Caco-2 (cell line): Measurements from ENCODE around the gene PDE4D. TPM values are rescaled to one million over a fixed set of nuclear protein-coding genes. Genes with fewer than 3 reads are reported as not detected.

Source experiments
- BruUV-seq: library from RNA; stranded (reverse); fragments of 400-500 nt; replicated peaks from 2 replicates; lab custom pipeline; 2021; lab: Mats Ljungman, UMichigan
- CTCF ChIA-PET: fragments of 300-600 bp; sonication (Branson Sonifier 250); formaldehyde crosslinking; loops from one replicate; lab custom pipeline; 2022; ENCODE audit warnings: antibody characterized with exemption; lab: Charles Lee
- POLR2A ChIA-PET: fragments of 300-600 bp; sonication (Branson Sonifier 250); formaldehyde crosslinking; loops from one replicate; lab custom pipeline; 2022; ENCODE audit warnings: antibody characterized with exemption; lab: Charles Lee
- DNase-seq, 2 experiments: peaks; one replicate each; pipeline versions ENCODE4 v3.0.0 to v3.0.0-alpha.2; 2020 to 2022
- H3K27me3 ChIP-seq: replicated peaks from 2 replicates; pipeline ENCODE4 v1.6.0; 2011; ENCODE audit warnings: low read length; ENCODE audit not compliant: control insufficient read depth, insufficient read depth
- H3K36me3 ChIP-seq: 2 replicates; pipeline ENCODE4 v1.5.1; 2011; ENCODE audit warnings: low read length; ENCODE audit not compliant: control insufficient read depth, insufficient read depth
- H3K4me1 ChIP-seq: fragments of 250-450 bp; sonication (Bioruptor Pico); 2 replicates; pipeline ENCODE4 v1.5.1; 2020; ENCODE audit warnings: mild to moderate bottlenecking
- H3K4me3 ChIP-seq: 2 replicates; pipeline ENCODE4 v1.5.1; 2011; ENCODE audit warnings: low read depth, mild to moderate bottlenecking, control low read depth, low read length
- H3K9me3 ChIP-seq: fragments of 250-450 bp; sonication (Bioruptor Pico); 2 replicates; pipeline ENCODE4 v1.5.1; 2020; ENCODE audit warnings: mild to moderate bottlenecking, moderate library complexity
- H3K27ac Mint-ChIP-seq: one replicate; pipeline ENCODE4 v1.8.0; 2022; ENCODE audit warnings: mixed read lengths; ENCODE audit not compliant: unreplicated experiment
- H3K27me3 Mint-ChIP-seq: one replicate; pipeline ENCODE4 v1.8.0; 2022; ENCODE audit warnings: mixed read lengths; ENCODE audit not compliant: insufficient read depth, unreplicated experiment
- H3K36me3 Mint-ChIP-seq: one replicate; pipeline ENCODE4 v1.8.0; 2022; ENCODE audit warnings: mild to moderate bottlenecking, mixed read lengths; ENCODE audit not compliant: insufficient read depth, unreplicated experiment
- H3K4me1 Mint-ChIP-seq: one replicate; pipeline ENCODE4 v1.8.0; 2022; ENCODE audit warnings: low read depth, mixed read lengths; ENCODE audit not compliant: unreplicated experiment
- H3K4me3 Mint-ChIP-seq: one replicate; pipeline ENCODE4 v1.8.0; 2022; ENCODE audit warnings: mild to moderate bottlenecking, moderate library complexity, mixed read lengths; ENCODE audit not compliant: unreplicated experiment
- H3K9me3 Mint-ChIP-seq: one replicate; pipeline ENCODE4 v1.8.0; 2022; ENCODE audit warnings: mixed read lengths; ENCODE audit not compliant: unreplicated experiment
- intact Hi-C: fragments of 100-400 bp; cut with micrococcal nuclease; formaldehyde crosslinking; loops from one replicate; pipeline ENCODE4 v1.10.0; 2022; ENCODE audit not compliant: unreplicated experiment
- total RNA-seq: library from RNA; stranded (reverse); gene quantifications from 2 replicates; pipeline ENCODE4 v1.2.3, GENCODE V29; 2022
- TF ChIP-seq, protein P1 (sequence below), 2 experiments: fragments of 200-600 bp in 1 of 2; IDR thresholded peaks; 1 replicate in 1 of 2; 2 replicates in 1 of 2; pipeline versions ENCODE4 v1.5.1 to v1.8.0; 2011 to 2022; ENCODE audit warnings: antibody characterized with exemption in 1 of 2, control low read depth in 1 of 2, inconsistent platforms in 1 of 2, low read depth in 1 of 2, low read length in 1 of 2, mild to moderate bottlenecking in 1 of 2, moderate library complexity in 1 of 2; ENCODE audit not compliant: insufficient read depth in 1 of 2, severe bottlenecking in 1 of 2, unreplicated experiment in 1 of 2

PDE4D gene
- total RNA-seq, 1 experiment from 2014 or later, result 89.8 TPM

DNA sequence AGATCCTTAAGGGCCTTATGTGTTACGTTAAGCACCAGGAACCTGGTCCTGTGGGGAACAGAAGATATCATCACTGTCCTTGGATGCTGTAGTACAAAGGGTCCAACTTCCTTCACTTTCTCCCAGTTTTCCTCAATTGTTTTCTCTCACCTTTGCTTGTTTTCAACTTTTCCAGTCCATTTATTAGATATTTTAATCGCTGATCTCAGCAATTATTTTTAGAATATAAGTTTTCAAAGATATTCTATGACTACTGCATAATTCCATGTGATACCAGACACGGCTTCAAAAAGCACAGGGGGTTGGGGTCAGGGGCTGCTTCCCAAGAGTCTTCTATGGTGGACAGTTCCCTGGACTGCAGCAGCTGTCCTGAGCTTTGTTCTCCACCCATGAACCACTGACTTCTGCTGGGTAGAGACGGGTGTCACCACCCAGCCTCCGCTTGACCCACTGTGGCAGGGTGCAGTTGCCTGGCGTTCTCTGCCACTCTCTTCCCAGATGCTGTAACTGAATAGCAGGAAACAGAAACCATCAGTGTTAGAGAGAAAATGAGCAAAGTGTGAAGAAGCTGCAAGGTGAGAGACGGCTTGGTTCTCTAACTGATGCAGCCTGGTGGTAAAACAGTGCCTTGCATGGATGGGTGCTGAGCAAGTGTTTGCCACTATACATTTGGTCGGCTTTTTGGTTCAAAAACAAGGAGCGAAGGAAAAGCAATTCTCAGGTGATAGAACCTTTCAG, 927.7 kb downstream of the PDE4D start:
- no peak overlapping the region for H3K4me3 ChIP-seq
- Mint-ChIP-seq H3K4me3 (no peak overlapping the region), H3K27ac (no peak overlapping the region), H3K27me3 (no peaks in the 10 kb centered on the region), H3K36me3 (peaks cover 32% of the 10 kb centered on the region), H3K9me3 (no peaks in the 10 kb centered on the region), H3K4me1 (peaks cover 10% of the 10 kb centered on the region)
- CTCF ChIA-PET, result interaction anchor here (1.0 to 1.2 kb wide), 3 partner anchors 72 to 196 kb away, joined by 3 to 5 read pairs (median 4); no protein-coding TSS in a partner anchor
- no TSS peak for BruUV-seq
- H3K36me3 ChIP-seq, result no peaks in the 10 kb centered on the region
- no peaks in the 10 kb centered on the region for H3K4me1 ChIP-seq
- no peak for DNase-seq
- no peaks in the 10 kb centered on the region for H3K9me3 ChIP-seq
- intact Hi-C loops, result loop anchor here (2.0 kb wide), 1 partner anchor 79 kb away; no protein-coding TSS in a partner anchor
- TF ChIP-seq, protein P1, sequence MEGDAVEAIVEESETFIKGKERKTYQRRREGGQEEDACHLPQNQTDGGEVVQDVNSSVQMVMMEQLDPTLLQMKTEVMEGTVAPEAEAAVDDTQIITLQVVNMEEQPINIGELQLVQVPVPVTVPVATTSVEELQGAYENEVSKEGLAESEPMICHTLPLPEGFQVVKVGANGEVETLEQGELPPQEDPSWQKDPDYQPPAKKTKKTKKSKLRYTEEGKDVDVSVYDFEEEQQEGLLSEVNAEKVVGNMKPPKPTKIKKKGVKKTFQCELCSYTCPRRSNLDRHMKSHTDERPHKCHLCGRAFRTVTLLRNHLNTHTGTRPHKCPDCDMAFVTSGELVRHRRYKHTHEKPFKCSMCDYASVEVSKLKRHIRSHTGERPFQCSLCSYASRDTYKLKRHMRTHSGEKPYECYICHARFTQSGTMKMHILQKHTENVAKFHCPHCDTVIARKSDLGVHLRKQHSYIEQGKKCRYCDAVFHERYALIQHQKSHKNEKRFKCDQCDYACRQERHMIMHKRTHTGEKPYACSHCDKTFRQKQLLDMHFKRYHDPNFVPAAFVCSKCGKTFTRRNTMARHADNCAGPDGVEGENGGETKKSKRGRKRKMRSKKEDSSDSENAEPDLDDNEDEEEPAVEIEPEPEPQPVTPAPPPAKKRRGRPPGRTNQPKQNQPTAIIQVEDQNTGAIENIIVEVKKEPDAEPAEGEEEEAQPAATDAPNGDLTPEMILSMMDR (IDR thresholded peaks at IDR 0.05; ENCODE audit: insufficient read depth in 1 of 2, low read depth in 1 of 2, low read length in 1 of 2, severe bottlenecking in 1 of 2, unreplicated experiment in 1 of 2), result peak; percentile 13 to 17
- H3K27me3 ChIP-seq, result no peaks in the 10 kb centered on the region
- POLR2A ChIA-PET, result no interaction called here

DNA sequence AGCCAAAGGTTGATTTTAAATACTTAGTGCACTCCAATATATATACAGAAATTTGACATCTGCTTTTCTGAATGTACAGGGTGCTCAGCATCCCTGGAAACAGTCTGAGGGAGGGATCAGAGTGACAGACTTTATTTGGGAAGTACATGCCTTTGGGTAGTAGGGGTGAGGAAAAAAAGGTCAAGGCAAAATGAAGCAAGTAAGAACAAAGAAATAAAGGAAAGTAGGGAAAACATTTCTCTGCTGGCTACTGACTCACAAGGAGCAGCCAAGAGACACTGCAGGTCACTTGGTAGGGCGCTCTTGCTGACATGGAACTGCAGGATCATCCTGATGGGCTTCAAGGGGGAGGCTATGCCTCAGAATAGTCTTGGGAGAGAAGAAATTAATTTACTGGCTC, 929.7 kb downstream of the PDE4D start:
- no peak for DNase-seq
- H3K9me3 ChIP-seq, result no peaks in the 10 kb centered on the region
- intact Hi-C loops, result no loop called here
- CTCF ChIA-PET, result no interaction called here
- POLR2A ChIA-PET, result no interaction called here
- H3K4me1 ChIP-seq, result no peaks in the 10 kb centered on the region
- H3K4me1 Mint-ChIP-seq, result peaks cover 10% of the 10 kb centered on the region
- no peak overlapping the region for H3K4me3 ChIP-seq
- no peaks in the 10 kb centered on the region for H3K36me3 ChIP-seq
- no peak overlapping the region for H3K27ac Mint-ChIP-seq
- no peaks in the 10 kb centered on the region for H3K27me3 Mint-ChIP-seq
- H3K27me3 ChIP-seq, result no peaks in the 10 kb centered on the region
- TF ChIP-seq, protein P1 (IDR thresholded peaks at IDR 0.05; ENCODE audit: insufficient read depth in 1 of 2, low read depth in 1 of 2, low read length in 1 of 2, severe bottlenecking in 1 of 2, unreplicated experiment in 1 of 2), result no peak
- no peaks in the 10 kb centered on the region for H3K9me3 Mint-ChIP-seq
- H3K36me3 Mint-ChIP-seq, result peaks cover 20% of the 10 kb centered on the region
- no TSS peak for BruUV-seq
- H3K4me3 Mint-ChIP-seq, result no peak overlapping the region

DNA sequence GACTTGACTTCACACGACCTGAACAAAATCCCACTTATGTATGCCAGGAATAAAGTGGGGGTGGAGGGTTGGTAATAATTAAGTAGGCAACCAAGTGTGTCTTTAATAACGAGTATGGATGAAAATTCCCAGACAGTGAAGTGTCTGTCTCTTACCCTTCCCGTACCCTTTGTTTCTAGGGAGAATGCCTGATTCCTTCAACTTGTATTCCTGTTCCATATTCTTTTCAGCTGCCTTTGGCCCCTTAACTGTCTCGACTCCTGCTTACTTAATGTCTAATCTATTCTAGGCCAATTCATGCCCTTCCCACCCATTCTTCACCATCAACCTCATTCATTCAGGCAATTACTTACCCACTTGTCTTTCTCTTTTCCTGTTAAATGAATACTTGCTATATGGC, 930.2 kb downstream of the PDE4D start:
- Histone ChIP-seq H3K27me3 (no peaks in the 10 kb centered on the region), H3K4me1 (no peaks in the 10 kb centered on the region), H3K9me3 (no peaks in the 10 kb centered on the region), H3K36me3 (no peaks in the 10 kb centered on the region), H3K4me3 (no peak overlapping the region)
- Mint-ChIP-seq H3K36me3 (peaks cover 15% of the 10 kb centered on the region), H3K27me3 (no peaks in the 10 kb centered on the region), H3K4me3 (no peak overlapping the region), H3K27ac (no peak overlapping the region), H3K9me3 (no peaks in the 10 kb centered on the region), H3K4me1 (peaks cover 7% of the 10 kb centered on the region)
- TF ChIP-seq, protein P1 (IDR thresholded peaks at IDR 0.05; ENCODE audit: insufficient read depth in 1 of 2, low read depth in 1 of 2, low read length in 1 of 2, severe bottlenecking in 1 of 2, unreplicated experiment in 1 of 2), result no peak
- CTCF ChIA-PET, result no interaction called here
- POLR2A ChIA-PET, result no interaction called here
- intact Hi-C loops, result no loop called here
- BruUV-seq, result no TSS peak
- DNase-seq, result no peak
